Brain microvascular endothelial cell (primary cell): ENCODE measurements around the gene CCR5.

ENCODE experiments used
- DNase-seq: peaks from one replicate; pipeline ENCODE4 v3.0.0-alpha.2; 2020
- H3K27ac ChIP-seq: fragments of 250-450 bp; sonication (Bioruptor Pico); 2 replicates; pipeline ENCODE4 v1.5.1; 2020; ENCODE audit warnings: mild to moderate bottlenecking, moderate library complexity
- H3K27me3 ChIP-seq: fragments of 250-450 bp; sonication (Bioruptor Pico); replicated peaks from 2 replicates; pipeline ENCODE4 v1.5.1; 2020; ENCODE audit warnings: mild to moderate bottlenecking
- H3K36me3 ChIP-seq: fragments of 250-450 bp; sonication (Bioruptor Pico); replicated peaks from 2 replicates; pipeline ENCODE4 v1.5.1; 2020; ENCODE audit warnings: mild to moderate bottlenecking
- H3K4me3 ChIP-seq: 2 replicates; pipeline ENCODE4 v1.5.1; 2011; ENCODE audit warnings: low read depth, mild to moderate bottlenecking, control low read depth, low read length, moderate library complexity
- in situ Hi-C: cut with HindIII; loops from 2 replicates; pipeline ENCODE4 v1.10.0; 2017; ENCODE audit warnings: low sequenced_read_pairs, low pct_ligation_motif_present
- TF ChIP-seq, protein P1 (sequence below): IDR thresholded peaks from 2 replicates; pipeline ENCODE4 v1.5.1; 2011; ENCODE audit warnings: low read depth, mild to moderate bottlenecking, moderate library complexity, low read length, control low read depth, inconsistent platforms; ENCODE audit errors: missing control alignments

Gene CCR5

DNA sequence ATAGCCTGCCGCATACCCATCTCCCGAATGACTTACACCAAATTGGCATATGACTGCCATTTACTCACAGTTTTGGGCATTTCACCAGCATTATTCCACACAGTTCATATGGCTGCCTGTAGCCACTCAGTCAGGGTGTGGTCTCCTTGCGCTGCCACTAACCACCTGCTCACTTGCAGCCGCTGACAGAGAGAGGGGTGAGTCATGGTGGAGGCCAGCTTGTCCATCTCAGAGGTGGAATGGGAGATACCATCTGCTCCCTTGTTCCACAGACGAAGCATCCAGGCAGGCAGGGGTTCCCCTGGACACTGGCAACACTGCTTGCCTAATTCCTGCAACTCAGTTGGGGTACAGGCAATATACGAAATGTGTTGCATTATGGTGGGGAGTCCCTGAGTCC lies 51.9 kb downstream of the CCR5 start:
- TF ChIP-seq, protein P1, sequence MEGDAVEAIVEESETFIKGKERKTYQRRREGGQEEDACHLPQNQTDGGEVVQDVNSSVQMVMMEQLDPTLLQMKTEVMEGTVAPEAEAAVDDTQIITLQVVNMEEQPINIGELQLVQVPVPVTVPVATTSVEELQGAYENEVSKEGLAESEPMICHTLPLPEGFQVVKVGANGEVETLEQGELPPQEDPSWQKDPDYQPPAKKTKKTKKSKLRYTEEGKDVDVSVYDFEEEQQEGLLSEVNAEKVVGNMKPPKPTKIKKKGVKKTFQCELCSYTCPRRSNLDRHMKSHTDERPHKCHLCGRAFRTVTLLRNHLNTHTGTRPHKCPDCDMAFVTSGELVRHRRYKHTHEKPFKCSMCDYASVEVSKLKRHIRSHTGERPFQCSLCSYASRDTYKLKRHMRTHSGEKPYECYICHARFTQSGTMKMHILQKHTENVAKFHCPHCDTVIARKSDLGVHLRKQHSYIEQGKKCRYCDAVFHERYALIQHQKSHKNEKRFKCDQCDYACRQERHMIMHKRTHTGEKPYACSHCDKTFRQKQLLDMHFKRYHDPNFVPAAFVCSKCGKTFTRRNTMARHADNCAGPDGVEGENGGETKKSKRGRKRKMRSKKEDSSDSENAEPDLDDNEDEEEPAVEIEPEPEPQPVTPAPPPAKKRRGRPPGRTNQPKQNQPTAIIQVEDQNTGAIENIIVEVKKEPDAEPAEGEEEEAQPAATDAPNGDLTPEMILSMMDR = no peak
- no peak for DNase-seq
- Histone ChIP-seq H3K27ac (no peak overlapping the region), H3K27me3 (no peaks in the 10 kb centered on the region), H3K36me3 (no peaks in the 10 kb centered on the region), H3K4me3 (no peak overlapping the region)
- in situ Hi-C loops = no loop called here

DNA sequence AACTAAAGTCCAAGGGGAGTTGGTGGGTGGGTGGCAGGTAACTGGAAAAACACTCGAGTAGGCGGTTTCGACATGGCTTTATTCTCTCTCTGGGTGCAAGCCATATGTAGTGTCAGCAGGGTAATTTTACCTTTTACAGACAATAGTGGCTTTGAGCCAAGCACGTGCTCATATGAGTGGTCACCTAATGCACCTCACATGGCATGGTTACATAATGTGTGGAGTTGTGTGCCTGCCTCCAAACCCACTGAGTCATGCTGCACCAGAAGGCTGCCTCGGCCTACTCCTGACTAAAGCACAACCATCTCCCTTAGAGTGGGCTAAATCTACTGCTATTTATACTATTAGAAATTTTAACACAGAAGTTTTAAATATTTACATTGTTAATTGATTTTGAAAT lies 52.8 kb downstream of the CCR5 start:
- in situ Hi-C loops = no loop called here
- H3K27ac ChIP-seq = no peak overlapping the region
- no peak for DNase-seq

More for the DNA sequence above, 52.8 kb downstream of the CCR5 start:
- H3K27me3 ChIP-seq = no peaks in the 10 kb centered on the region
- no peak overlapping the region for H3K4me3 ChIP-seq
- no peaks in the 10 kb centered on the region for H3K36me3 ChIP-seq
- TF ChIP-seq, protein P1 = no peak
